M059J (cell line): ENCODE data around the gene KRR1. TPM values are rescaled to one million over a fixed set of nuclear protein-coding genes. Genes with fewer than 3 reads are reported as not detected.

ENCODE experiments used
- DNase-seq: peaks from one replicate; pipeline ENCODE4 v3.0.0-alpha.2; 2012; ENCODE audit warnings: low read depth
- total RNA-seq: library from RNA; depleted of rRNA; stranded (reverse); fragments of >200 nt; shearing (Covaris generic); gene quantifications from 2 replicates; pipeline ENCODE4 v1.2.3, GENCODE V29; 2014; rRNA removed

KRR1 gene
- 47.1 and 93.0 TPM in 2 replicates for total RNA-seq

DNA sequence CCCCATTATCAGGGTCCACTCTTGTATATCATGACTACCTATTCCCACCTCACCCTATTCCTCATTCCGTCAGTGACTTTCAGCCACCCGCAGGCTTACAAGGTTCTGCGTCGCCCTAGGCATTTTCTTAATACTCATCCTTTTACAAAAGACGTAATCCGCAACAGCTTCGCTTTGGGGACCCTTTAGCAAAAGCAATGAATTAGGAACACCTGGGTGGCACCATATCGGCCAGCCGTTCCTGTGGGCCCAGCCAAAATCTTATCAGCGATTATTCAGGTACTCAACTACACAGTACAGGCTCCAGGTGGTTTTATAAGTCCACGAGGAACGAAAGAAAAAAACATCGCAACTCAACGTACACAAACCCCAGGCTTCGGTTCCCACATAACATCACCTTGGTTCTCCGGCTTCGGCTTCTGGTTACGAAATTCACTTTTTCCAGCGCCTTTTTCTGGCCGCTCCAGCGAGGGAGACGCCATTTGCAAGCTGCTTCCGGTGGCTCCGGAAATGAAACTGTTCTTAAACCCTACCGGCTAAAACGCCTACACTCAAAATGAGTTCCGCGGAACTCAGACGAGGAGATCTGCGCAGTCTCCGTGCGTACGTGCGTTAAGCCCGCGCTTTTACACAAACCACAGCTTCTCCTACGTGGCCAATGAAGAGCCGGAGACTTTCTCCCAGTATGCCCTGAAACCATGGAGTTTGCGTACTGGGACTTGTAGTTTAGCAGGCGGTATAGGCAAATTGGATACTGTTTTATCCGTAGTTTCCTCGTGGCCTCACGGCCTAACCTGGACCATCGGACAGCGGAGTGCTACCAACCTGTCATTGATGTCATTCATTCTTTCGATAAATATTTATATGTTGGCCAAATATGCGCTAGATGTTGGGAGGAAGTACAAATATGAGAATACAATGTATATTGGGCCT lies at the start of gene KRR1:
Gene KRR1 (minus strand): TSS at position 494 of the 933 bp plus-strand sequence. CDS start 12 bp downstream, at position 482.
- DNase-seq = peak; percentile 96

DNA sequence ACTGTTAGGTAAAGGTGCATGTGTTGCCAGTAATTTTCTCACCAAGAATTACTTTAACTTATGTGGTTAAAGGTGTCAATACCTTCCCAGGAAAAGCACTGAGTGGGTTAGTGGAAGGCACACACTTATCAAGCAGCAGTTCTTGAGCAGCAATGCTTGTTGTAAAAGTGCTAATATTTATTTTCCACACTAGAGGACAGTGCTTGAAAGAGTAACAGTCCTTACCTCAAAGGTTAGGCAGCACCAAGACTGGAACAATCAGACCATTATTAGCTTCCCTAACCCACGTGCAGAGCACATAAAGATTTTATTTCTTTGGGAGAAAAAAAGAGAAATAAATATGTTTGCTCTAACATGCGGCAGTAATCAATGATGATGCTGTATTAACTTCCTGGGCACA lies 48.8 kb upstream of the KRR1 start:
- peak; percentile 32 for DNase-seq

DNA sequence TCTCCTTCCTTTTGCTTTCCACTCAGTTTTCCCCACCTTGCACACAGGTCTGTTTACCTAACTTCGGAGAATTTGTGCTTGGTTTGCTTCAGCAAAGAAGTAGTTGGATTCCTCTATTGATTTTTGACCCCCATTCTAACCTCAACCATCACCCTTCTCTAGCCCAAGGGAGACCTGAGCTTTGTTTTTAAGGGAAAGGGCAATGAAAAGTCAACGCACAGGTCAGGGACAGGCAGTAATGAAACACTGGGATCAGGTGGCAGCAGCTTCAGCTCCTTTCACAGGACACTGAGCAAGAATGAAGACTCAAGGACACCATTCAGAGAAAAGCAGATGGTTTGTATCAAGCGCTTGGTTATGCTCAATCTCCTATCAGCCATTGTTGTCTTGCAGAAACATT lies 46.9 kb upstream of the KRR1 start:
- DNase-seq = no peak

DNA sequence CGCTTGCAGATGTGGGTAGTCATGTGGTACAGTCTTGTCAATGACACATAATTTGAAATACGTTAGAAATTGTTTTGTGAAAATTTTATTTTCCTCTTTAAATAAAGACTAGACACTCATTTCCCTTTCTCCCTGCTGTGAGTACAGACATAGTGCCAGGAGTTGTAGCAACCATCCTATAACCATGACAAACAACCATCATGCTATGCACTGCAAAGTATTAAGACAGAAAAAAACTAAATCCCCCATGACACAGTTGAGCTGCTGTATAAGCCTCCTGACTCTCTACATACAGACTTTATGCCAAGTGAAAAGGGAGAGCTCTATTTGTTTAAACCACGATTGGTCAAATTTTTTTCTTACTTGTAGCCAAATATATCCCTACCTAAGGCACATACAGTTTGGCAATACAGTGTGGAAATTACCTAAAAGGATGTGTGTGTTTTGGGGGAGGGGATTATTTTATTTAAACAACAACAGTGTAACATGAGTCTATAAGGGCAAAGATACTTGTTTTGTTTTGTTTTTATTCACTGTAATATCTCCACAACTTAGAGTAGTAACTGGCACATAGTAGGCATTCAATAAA lies 45.0 kb upstream of the KRR1 start:
- DNase-seq = no peak

DNA sequence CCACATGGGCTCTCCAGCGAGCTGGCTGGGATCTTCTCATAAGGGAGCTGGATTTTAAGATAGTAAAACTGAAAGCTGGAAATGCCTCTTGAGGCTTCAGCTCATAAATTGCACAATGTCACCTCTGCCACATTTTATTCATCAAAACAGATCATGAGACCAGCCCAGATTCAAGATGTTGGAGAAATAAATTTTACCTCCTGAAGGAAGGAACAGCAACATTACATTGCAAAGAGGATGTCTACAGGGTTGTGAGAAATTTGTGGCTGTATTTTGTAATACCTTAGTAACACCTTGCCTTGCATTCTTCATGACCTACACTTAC lies 43.1 kb upstream of the KRR1 start:
- DNase-seq = peak; percentile 6

DNA sequence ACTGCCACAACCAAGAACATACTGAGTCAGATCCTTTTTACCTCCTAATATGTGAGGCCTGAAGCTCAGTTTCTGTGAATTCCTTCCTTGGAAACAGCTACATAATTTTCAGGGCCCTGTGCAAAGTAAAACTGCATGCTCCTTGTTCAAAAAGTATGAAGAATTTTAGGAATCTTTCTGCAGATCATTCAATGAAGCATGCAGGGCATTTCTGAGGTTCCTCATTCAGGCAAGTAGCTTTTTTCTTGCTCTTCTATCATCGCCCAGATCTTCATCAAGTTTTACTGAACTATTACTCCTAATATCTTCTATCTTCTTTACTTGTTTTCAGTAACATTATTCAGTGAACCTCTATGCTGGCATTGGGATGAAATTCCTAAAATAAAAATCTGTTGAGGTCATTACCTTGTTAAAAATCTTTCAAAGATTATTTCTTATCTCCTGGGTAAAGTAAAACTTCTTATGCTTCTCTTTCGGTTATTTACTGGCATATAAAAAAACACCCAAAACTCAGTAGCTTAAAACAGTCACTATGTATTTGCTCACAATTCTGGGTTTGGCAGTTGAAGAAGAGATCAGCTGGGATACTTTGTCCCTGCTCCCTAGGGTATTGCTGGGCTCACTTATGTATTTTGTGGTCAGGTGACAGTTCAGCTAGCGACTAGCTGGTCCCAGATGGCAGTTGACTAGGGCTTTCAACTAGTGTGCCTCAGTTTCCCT lies 42.6 kb upstream of the KRR1 start:
- peak; percentile 4 for DNase-seq

DNA sequence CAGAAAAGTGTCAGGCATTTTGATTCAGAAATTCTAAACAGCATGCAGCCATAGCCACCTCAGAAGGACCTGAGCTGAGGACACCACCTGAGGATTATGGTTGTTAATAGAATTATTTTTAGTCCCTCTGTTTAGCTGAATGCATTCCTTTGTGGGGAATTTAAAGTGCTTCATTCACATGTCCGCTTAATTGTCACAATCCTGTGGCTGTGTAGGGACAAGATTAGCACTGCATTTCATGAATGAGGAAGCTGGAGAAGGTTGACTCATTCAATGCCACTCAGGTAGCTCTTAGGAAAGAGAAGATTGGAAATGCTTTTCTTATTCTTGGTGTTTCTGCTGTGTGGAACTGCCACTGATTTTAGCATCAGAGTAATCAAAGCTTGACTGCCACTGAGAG lies 42.0 kb upstream of the KRR1 start:
- peak; percentile 67 for DNase-seq

DNA sequence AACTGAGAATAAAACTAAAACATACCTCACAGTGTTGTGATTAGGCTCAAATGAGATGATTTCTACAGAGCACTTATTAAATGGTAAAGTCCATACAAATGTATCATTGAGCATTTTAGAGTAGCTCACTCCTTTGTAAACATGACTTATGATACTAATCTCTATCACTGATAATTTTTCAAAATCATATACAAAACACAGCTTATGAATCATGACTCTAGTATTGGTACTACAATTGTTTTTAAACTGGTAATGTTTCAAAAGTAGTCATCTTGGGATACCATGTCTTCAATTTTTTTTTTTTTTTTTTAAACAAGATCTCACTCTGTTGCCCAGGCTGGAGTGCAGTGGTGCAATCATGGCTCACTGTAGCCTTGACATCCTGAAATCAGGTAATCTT lies 40.1 kb upstream of the KRR1 start:
- no peak for DNase-seq

DNA sequence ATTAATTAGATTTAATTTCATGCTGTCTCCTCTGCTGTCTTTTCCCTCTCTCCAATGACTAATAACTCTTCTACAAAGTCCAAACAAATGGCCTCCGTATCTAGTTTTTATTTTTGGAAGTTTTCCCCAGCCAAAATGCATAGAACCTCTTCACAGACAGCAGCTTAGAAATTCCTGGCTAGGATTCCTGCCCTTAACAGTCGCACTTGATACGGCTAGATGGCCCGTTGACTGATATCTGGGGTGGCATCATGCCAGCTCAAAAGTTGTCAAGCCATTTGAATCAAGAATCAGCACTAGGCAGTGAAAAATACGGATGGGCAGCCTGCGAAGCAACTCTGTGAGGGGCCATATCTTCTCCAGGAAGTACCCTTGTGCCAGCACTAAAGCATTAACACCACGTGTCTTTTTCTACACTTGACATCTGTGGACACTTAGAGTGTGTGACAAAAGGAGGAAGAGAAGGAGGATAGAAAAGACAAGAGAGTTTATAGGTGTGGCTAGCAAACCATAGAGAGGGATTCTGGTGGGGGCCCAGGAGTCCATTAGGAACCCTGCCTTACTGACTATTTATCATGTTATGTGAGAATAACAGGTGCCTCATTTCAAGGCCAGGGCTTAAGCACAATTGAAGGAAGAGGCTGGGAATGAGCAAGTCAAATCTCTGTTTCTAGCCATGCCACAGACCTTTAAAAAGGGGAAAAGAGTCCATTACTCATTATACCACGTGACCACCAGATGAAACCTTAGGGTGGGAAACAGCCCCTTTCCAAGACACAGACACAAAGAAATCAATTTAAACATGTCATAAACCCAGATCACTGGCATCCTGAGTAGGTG lies 39.2 kb upstream of the KRR1 start:
- peak; percentile 41 for DNase-seq

DNA sequence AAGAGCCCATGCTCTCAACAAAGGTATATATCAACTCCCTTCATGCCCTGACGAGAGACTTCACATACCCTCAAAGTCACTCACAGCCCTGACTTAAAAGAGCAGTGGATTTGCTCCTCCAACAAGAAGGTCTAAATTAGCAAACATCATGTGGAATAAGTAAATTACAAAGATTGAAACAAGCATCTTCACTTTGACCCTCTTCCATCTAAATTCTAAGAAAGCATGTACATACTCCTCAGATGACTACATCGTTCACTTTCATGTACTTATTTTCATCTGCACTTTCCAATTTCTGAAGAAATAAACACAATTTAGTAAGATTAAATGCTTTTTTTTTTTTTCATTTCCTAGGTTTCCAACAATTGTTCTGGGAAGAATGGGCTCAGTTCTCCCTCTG lies 38.6 kb upstream of the KRR1 start:
- DNase-seq = no peak

DNA sequence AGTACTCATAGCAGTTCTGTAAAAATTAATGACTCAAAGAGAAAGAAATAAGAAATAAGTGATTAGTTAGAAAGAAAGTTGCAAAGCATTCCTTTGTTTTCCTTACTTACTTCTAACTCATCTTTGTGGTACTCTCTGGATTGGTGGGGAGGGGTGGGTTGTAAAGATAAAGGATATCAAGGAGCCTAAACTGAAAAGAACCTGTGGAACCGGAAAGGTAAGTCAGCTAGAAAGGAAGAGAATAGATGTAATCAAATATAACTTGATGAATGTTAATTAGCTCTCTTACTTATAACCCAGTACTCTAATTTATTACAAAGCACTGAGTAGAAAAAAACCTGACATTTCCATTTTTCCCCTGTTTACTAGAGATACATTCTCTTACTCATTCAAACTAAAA lies 37.5 kb upstream of the KRR1 start:
- no peak for DNase-seq

DNA sequence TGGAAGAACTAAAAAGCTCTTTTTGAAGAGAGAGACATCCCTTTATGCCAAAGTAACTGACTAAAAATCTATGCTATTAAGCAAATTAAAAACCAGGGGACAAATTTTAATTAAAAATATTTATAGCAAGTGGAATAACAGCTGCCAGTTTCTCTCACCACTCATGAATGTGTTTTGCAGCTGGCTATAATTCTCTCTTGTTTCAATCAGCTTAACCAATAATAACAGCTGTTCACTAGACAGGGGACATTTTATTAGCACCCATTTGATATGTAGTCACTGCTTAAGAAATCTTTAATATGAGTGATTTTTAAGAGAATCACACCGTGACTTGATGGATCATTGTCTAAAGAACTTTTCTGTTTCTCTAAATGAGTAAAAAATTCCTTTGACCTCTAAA lies 34.2 kb upstream of the KRR1 start:
- DNase-seq = no peak

DNA sequence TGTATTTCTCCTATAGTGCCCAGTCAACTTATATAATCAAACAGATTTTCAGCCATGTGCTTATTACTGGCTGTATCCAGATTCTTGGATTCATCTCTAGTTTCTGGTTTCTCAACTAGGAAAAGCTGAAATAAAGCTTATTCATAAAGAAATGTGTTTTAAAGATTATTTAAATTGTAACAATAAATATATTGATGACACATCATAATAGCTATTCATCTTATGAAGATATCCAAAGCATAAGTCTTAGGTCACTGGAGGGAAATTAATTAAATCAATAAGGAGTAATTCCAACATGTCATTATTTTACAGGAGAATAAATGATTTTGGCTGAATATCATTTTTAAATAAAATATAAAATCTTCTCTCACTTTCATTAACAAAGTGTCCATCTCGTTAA lies 32.1 kb upstream of the KRR1 start:
- no peak for DNase-seq

DNA sequence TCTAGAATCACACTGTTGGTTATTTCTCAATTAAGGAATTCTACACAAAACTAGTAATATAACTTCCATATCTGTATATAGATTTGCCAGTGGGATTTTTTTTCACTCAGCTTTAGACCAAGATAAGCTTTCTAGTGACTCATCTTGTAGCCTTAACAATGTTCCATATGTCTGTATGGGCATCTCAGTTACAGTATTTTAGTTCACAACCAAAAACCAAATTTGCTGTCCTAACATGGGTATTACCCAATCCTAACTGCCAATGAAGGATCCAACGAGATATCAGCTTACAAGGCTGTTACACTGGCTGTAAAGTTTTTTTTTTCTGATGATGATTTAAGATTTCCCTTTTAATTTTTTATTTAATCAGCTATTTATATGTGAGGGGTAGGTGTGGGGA lies 31.5 kb upstream of the KRR1 start:
- no peak for DNase-seq

DNA sequence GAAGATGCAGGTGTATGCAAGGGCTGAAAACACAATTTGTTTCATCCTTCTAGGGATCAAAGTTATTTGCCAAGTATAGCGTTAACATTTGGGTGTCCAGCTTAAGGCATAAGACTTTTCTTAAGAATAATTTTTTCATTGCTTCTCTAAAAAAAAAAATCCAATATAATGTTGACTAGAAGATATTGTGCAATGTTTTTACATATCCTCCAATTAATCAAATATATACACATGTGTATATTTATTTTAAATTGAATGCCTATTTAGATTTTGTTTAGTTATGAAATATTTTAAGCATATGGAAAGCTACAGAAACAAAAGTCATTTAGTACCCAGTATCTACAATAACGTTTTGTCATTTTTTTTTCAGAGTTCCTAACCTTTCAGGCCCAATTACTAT lies 28.5 kb upstream of the KRR1 start:
- DNase-seq = no peak

DNA sequence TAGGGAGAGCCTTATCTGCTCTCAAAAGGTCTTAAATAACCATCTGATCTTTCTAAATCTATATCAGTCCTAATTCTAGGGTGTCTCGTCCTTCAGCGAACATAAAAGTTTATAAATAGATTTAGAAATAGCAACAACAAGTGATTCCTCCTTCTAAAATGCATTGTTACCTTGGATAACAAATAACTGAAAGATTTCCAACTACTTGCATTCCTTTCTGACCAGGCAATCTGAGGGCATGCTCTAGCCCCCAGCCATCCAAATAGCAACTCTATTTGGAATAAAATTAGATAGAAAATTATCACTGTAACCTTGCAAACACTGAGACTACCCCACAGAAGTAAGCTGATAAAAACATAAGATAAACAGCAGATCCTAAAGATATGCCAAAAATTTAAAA lies 21.8 kb upstream of the KRR1 start:
- DNase-seq = peak; percentile 16

DNA sequence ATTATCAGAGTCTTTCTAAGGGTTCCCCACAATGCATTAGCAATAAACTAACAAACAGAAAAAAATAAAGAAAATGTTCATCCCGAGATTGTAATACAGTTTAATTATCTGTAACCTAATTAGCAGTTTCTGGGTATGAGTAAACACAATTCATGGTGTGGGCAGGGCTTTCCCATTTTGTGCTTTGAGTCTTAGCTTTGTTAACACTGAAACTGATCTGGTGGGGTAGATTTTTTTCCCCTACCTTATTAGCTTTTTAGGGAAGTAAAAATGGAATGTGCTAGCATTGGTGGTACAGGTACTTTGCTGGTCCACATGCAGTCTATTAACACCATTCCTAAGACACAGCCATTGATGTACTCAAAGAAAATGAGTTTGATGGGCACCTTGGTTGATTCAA lies 18.4 kb upstream of the KRR1 start:
- no peak for DNase-seq

DNA sequence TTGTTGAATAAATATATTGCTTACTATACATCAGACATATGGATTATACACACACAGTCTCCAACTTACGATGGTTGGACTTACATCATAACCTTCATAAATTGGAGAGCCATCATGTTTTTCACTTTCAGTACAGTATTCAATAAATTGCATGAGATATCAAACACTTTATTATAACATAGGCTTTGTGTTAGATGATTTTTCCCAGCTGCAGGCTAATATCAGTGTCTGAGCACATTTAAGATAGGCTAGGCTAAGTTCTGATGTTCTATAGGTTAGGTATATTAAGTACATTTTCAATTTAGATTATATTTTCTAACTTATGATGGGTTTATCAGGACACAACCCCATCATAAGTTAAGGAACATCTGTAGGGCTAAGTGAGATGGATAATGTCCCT lies 17.9 kb upstream of the KRR1 start:
- no peak for DNase-seq

DNA sequence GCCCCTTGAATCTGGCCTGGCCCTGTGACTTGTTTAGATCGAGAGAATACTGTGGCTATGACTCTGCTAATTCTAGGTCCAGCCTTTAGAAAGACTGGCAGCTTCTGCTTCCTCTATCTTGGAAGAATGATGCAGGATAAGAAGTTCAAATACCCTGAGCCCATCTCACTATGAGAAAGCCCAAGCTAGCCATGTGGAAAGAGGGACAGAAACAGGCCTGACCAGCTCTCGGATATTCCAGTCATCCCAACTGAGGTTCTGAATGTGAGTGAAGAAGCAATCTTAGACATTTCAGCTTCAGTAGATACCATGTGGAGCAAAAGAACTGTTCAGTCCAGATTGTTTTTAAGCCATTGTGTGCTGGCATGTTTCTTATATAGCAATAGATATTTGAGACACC lies 17.3 kb upstream of the KRR1 start:
- DNase-seq = no peak

DNA sequence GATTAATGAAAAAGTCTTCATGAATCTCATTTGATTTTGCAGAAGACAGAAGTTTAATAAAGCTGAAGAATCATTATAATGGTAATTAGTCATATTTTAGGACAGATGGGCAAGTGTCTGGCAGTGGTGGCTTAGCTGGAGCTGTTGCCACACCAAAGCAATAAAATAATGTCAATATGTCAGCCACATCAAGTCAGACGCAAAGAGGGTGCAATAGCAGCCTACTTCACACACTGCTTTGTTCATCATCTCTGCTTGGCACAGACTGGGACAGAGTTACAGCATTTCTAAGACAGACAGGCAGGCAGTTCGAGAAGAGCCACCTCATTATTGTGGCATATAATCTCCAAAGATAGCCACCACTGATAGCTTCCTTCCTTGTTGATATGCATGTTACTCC lies 16.9 kb upstream of the KRR1 start:
- DNase-seq = no peak

DNA sequence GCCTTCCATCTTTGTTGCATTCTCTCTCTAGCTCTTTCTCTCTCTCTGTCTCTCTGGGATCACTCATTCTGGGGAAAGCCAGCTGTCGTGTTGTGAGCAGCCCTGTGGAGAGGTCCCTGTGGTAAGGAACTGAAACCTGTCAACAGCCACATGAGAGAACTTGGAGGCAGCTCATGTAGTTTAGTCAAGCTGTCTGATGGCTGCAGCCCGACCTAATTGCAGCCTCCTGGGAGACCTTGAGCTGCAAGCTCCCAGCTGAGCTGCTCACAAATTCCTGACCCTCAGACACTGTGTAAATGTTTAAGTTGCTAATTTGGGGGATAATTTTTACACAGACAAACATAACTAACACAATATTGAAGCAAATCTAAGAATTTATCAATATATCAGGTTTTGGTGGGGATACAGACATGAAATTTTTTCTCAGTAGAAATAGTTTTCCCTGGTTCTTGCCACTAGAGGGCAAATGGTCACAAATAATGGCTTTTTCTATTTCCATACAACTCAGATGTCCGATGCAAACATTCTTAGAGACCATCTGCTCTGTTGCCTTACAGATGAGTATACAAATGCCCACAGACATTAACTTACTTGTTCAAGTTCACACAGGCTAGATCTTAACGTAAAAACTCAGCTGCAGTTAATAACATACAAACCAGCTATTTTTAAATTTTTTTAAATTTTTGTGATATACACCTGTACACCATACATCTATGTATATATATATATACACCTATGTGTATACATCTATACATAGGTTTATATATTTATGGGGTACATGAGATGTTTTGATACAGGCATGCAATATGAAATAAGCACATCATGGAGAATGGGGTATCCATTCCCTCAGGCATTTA lies 15.5 kb upstream of the KRR1 start:
- DNase-seq = peak; percentile 48
